A549 (cell line): ENCODE results near the gene ACSF3.

ENCODE experiments used
- EP300 ChIP-seq, 2 experiments: fragments of >200 bp; sonication (Bioruptor Twin); formaldehyde crosslinking; IDR thresholded peaks; 2 replicates in 1 of 2; 3 replicates in 1 of 2; pipeline ENCODE4 v1.6.1; 2016 to 2017
- HDAC2 ChIP-seq: fragments of 200-600 bp; sonication (generic); IDR thresholded peaks from 2 replicates; pipeline ENCODE4 v1.6.1; 2016
- HMGXB4 ChIP-seq: fragments of 250-450 bp; sonication (Bioruptor Pico); IDR thresholded peaks from 2 replicates; pipeline ENCODE4 v1.5.0; 2021; ENCODE audit warnings: mild to moderate bottlenecking, moderate library complexity, borderline replicate concordance
- JUN ChIP-seq, 2 experiments: fragments of >200 bp; sonication (Bioruptor Twin); formaldehyde crosslinking; IDR thresholded peaks; 2 replicates in 1 of 2; 3 replicates in 1 of 2; pipeline ENCODE4 v1.6.1; 2016 to 2017
- JUNB ChIP-seq: fragments of >200 bp; sonication (Bioruptor Twin); formaldehyde crosslinking; IDR thresholded peaks from 2 replicates; pipeline ENCODE4 v1.6.1; 2016
- MAFK ChIP-seq: fragments of 450-650 bp; IDR thresholded peaks from 2 replicates; pipeline ENCODE4 v1.6.1; 2014; ENCODE audit not compliant: partially characterized antibody
- MAX ChIP-seq: IDR thresholded peaks from 2 replicates; pipeline ENCODE4 v1.6.1; 2012
- MAZ ChIP-seq: fragments of 150-350 bp; IDR thresholded peaks from 2 replicates; pipeline ENCODE4 v1.6.1; 2014; ENCODE audit warnings: antibody characterized with exemption, low read depth, low read length, borderline replicate concordance
- MYC ChIP-seq: IDR thresholded peaks from 2 replicates; pipeline ENCODE4 v1.6.1; 2012; ENCODE audit warnings: mild to moderate bottlenecking, inconsistent platforms, low read length, improper control_type of control experiment, borderline replicate concordance
- POLR2A ChIP-seq: IDR thresholded peaks from 2 replicates; pipeline ENCODE4 v1.6.1; 2012; ENCODE audit warnings: mild to moderate bottlenecking, low read length
- TF ChIP-seq, protein P1 (sequence below): fragments of >200 bp; sonication (Bioruptor Twin); formaldehyde crosslinking; IDR thresholded peaks from 3 replicates; pipeline ENCODE4 v1.5.1; 2016

GRCh38 chr16:89132194-89133005 lies 38.7 kb downstream of the ACSF3 start:
- TF ChIP-seq HDAC2 (no peak), JUNB (no peak), MAZ (no peak), HMGXB4 (no peak), EP300 (IDR thresholded peaks at IDR 0.05) (no peak), MAX (no peak), POLR2A (no peak), JUN (IDR thresholded peaks at IDR 0.05) (no peak), MAFK (peak; percentile 34), MYC (no peak)
- TF ChIP-seq, protein P1, sequence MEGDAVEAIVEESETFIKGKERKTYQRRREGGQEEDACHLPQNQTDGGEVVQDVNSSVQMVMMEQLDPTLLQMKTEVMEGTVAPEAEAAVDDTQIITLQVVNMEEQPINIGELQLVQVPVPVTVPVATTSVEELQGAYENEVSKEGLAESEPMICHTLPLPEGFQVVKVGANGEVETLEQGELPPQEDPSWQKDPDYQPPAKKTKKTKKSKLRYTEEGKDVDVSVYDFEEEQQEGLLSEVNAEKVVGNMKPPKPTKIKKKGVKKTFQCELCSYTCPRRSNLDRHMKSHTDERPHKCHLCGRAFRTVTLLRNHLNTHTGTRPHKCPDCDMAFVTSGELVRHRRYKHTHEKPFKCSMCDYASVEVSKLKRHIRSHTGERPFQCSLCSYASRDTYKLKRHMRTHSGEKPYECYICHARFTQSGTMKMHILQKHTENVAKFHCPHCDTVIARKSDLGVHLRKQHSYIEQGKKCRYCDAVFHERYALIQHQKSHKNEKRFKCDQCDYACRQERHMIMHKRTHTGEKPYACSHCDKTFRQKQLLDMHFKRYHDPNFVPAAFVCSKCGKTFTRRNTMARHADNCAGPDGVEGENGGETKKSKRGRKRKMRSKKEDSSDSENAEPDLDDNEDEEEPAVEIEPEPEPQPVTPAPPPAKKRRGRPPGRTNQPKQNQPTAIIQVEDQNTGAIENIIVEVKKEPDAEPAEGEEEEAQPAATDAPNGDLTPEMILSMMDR: no peak
